B cell (primary cell): ENCODE measurements around the gene SLC7A11. TPM values are rescaled to one million over a fixed set of nuclear protein-coding genes. Genes with fewer than 3 reads are reported as not detected.
A peak's percentile ranks its signal among the peaks of the same experiment; 100 is the strongest.

Source experiments
- ATAC-seq: fragments of 200-7000 bp; cut with Tn5 transposase; one replicate; pipeline ENCODE4 v1.10.0; 2021; ENCODE audit warnings: low read depth, mild to moderate bottlenecking, moderate number of reproducible peaks, moderate library complexity
- CTCF ChIA-PET: fragments of 350-600 bp; sonication (Branson Sonifier 250); formaldehyde crosslinking; loops from one replicate; lab custom pipeline; 2021; ENCODE audit warnings: antibody characterized with exemption, inconsistent platforms; lab: Charles Lee
- POLR2A ChIA-PET: fragments of 350-600 bp; sonication (Branson Sonifier 250); formaldehyde crosslinking; loops from one replicate; lab custom pipeline; 2021; ENCODE audit warnings: antibody characterized with exemption; lab: Charles Lee
- DNase-seq: peaks from one replicate; pipeline ENCODE4 v3.0.0; 2013
- H2AFZ ChIP-seq: 2 replicates; pipeline ENCODE4 v1.6.1; 2012; ENCODE audit warnings: mild to moderate bottlenecking, low read depth, low read length; ENCODE audit not compliant: insufficient read depth, poor library complexity, severe bottlenecking
- H3K27ac ChIP-seq, 2 donors: 1 replicate in 1 of 2; 2 replicates in 1 of 2; pipeline ENCODE4 v1.5.1; 2012 to 2013; ENCODE audit warnings: low read length in 2 of 2, mild to moderate bottlenecking in 2 of 2, moderate library complexity in 1 of 2
- H3K27me3 ChIP-seq, 4 experiments: fragments of 200-600 bp in 1 of 4; sonication (generic) in 1 of 4; replicated peaks in 1 of 4; 1 replicate in 2 of 4; 2 replicates in 2 of 4; pipeline versions ENCODE4 v1.6.1 to v1.7.0; 2013 to 2016; ENCODE audit warnings: low read length in 3 of 4, mild to moderate bottlenecking in 2 of 4, mixed read lengths in 1 of 4, moderate library complexity in 1 of 4; ENCODE audit not compliant: insufficient read depth in 4 of 4, control insufficient read depth in 3 of 4; ENCODE audit errors: control extremely low read depth in 1 of 4
- H3K36me3 ChIP-seq, 2 experiments: replicated peaks in 1 of 2; 1 replicate in 1 of 2; 2 replicates in 1 of 2; pipeline versions ENCODE4 v1.6.1 to v1.7.1; 2013; ENCODE audit warnings: low read length in 1 of 2; ENCODE audit not compliant: insufficient read depth in 2 of 2, control insufficient read depth in 1 of 2; ENCODE audit errors: control extremely low read depth in 1 of 2, extremely low read depth in 1 of 2
- H3K4me1 ChIP-seq, 2 donors: fragments of 200-600 bp in 1 of 2; sonication (generic) in 1 of 2; 1 replicate in 1 of 2; 2 replicates in 1 of 2; pipeline versions ENCODE4 v1.5.1 to v1.6.1; 2013 to 2017; ENCODE audit warnings: low read length in 2 of 2; ENCODE audit not compliant: control insufficient read depth in 2 of 2, insufficient read depth in 2 of 2
- H3K4me2 ChIP-seq: replicated peaks from 2 replicates; pipeline ENCODE3; 2012; ENCODE audit warnings: mild to moderate bottlenecking, low read depth, low read length; ENCODE audit not compliant: poor library complexity, severe bottlenecking
- H3K4me3 ChIP-seq, 5 experiments: fragments of 200-600 bp in 1 of 5; sonication (generic) in 1 of 5; 1 replicate in 3 of 5; 2 replicates in 2 of 5; pipeline versions ENCODE4 v1.5.1 to v1.7.0; 2011 to 2016; ENCODE audit warnings: low read length in 4 of 5, mild to moderate bottlenecking in 4 of 5, low read depth in 2 of 5, control low read depth in 1 of 5, moderate library complexity in 1 of 5; ENCODE audit not compliant: insufficient read depth in 1 of 5; ENCODE audit errors: control extremely low read depth in 1 of 5, extremely low read depth in 1 of 5
- H3K79me2 ChIP-seq: fragments of 200-600 bp; sonication (generic); one replicate; pipeline ENCODE4 v1.6.0; 2016; ENCODE audit warnings: low read length; ENCODE audit not compliant: control insufficient read depth, insufficient read depth
- H3K9ac ChIP-seq: fragments of 200-600 bp; sonication (generic); 2 replicates; pipeline ENCODE4 v1.6.1; 2017; ENCODE audit warnings: mild to moderate bottlenecking, low read length, moderate library complexity
- H3K9me3 ChIP-seq, 3 donors: one replicate each; pipeline versions ENCODE4 v1.6.1 to v1.7.1; 2013; ENCODE audit warnings: low read length in 2 of 3; ENCODE audit not compliant: control insufficient read depth in 2 of 3, insufficient read depth in 1 of 3; ENCODE audit errors: control extremely low read depth in 1 of 3
- H4K20me1 ChIP-seq: 2 replicates; pipeline ENCODE4 v1.6.0; 2012; ENCODE audit warnings: mild to moderate bottlenecking, low read length; ENCODE audit not compliant: insufficient read depth, control insufficient read depth, poor library complexity, severe bottlenecking
- H3K27ac Mint-ChIP-seq: one replicate; pipeline ENCODE4 v1.8.0; 2021; ENCODE audit warnings: mixed read lengths
- H3K27me3 Mint-ChIP-seq: one replicate; pipeline ENCODE4 v1.8.0; 2021; ENCODE audit warnings: mixed read lengths
- H3K4me1 Mint-ChIP-seq: one replicate; pipeline ENCODE4 v1.8.0; 2021; ENCODE audit warnings: mixed read lengths
- H3K4me3 Mint-ChIP-seq: one replicate; pipeline ENCODE4 v1.8.0; 2021; ENCODE audit warnings: mixed read lengths
- H3K9me3 Mint-ChIP-seq: one replicate; pipeline ENCODE4 v1.8.0; 2022; ENCODE audit warnings: mixed read lengths; ENCODE audit not compliant: insufficient read depth
- EZH2 ChIP-seq: IDR thresholded peaks from 2 replicates; pipeline ENCODE4 v1.6.1; 2012; ENCODE audit warnings: borderline replicate concordance, low read depth, mild to moderate bottlenecking, moderate library complexity, low read length; ENCODE audit not compliant: insufficient read depth, poor library complexity, severe bottlenecking
- WGBS: methylation state at CpG from one replicate; pipeline ENCODE4 v1.1.5; 2013; ENCODE audit warnings: missing lambda C conversion rate; ENCODE audit not compliant: insufficient coverage; 5-methylcytosine and 5-hydroxymethylcytosine counted together
- intact Hi-C: fragments of 100-400 bp; cut with micrococcal nuclease; formaldehyde crosslinking; loops from one replicate; pipeline ENCODE4 v1.10.0; 2022
- polyA plus RNA-seq: library from polyadenylated mRNA; depleted of rRNA; stranded (reverse); fragments of >200 nt; gene quantifications from 2 replicates; pipeline ENCODE4 v1.2.3, GENCODE V29; 2012
- total RNA-seq, 2 donors: library from RNA; stranded (reverse); fragments of 120-200 nt in 1 of 2; gene quantifications; 1 replicate in 1 of 2; 2 replicates in 1 of 2; pipeline versions ENCODE4 v1.2.3 to v1.2.4, GENCODE V29; 2013 to 2022
- TF ChIP-seq, protein P1 (sequence below): fragments of 200-600 bp; IDR thresholded peaks from one replicate; pipeline ENCODE4 v1.8.0; 2022; ENCODE audit warnings: antibody characterized with exemption, mild to moderate bottlenecking

The SLC7A11 gene
- total and polyA plus RNA-seq, 2 donors (not counting 1 experiment from before 2014, with no cell fraction given) = 0.01 to 0.22 TPM

- H3K27ac Mint-ChIP-seq = no peak overlapping the region
- Histone ChIP-seq H3K4me3 (no peak overlapping the region), H3K4me2 (peak overlapping the region; percentile 12), H3K79me2 (no peaks in the 10 kb centered on the region), H3K9me3 (no peaks in the 10 kb centered on the region), H3K27me3 (no peaks in the 10 kb centered on the region), H3K9ac (no peak overlapping the region), H3K4me1 (peaks cover 21% of the 10 kb centered on the region in 2 donors), H2AFZ (no peak overlapping the region), H3K36me3 (no peaks in the 10 kb centered on the region), H4K20me1 (no peaks in the 10 kb centered on the region), H3K27ac (no peak overlapping the region)
- 74% methylated on average over 2 of the region's 4 CpGs for WGBS
- TF ChIP-seq, protein P1, sequence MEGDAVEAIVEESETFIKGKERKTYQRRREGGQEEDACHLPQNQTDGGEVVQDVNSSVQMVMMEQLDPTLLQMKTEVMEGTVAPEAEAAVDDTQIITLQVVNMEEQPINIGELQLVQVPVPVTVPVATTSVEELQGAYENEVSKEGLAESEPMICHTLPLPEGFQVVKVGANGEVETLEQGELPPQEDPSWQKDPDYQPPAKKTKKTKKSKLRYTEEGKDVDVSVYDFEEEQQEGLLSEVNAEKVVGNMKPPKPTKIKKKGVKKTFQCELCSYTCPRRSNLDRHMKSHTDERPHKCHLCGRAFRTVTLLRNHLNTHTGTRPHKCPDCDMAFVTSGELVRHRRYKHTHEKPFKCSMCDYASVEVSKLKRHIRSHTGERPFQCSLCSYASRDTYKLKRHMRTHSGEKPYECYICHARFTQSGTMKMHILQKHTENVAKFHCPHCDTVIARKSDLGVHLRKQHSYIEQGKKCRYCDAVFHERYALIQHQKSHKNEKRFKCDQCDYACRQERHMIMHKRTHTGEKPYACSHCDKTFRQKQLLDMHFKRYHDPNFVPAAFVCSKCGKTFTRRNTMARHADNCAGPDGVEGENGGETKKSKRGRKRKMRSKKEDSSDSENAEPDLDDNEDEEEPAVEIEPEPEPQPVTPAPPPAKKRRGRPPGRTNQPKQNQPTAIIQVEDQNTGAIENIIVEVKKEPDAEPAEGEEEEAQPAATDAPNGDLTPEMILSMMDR = no peak
- TF ChIP-seq EZH2 = no peak
- peaks cover 3% of the 10 kb centered on the region for H3K27me3 Mint-ChIP-seq
- ChIA-PET CTCF (no interaction called here), POLR2A (no interaction called here)
- H3K9me3 Mint-ChIP-seq = no peaks in the 10 kb centered on the region
- peaks cover 22% of the 10 kb centered on the region for H3K4me1 Mint-ChIP-seq
- no peak overlapping the region for H3K4me3 Mint-ChIP-seq
- no peak for ATAC-seq
- DNase-seq = no peak
- intact Hi-C loops = loop anchor here (10.0 kb wide), 1 partner anchor 964 kb away; no protein-coding TSS in a partner anchor
Measured at GRCh38 chr4:138189206-138189605, 52.9 kb downstream of the SLC7A11 start.

GRCh38 chr4:138188406-138189084 is 53.6 kb downstream of the SLC7A11 start:
- intact Hi-C loops = loop anchor here (10.0 kb wide), 1 partner anchor 964 kb away; no protein-coding TSS in a partner anchor
- Histone ChIP-seq H3K36me3 (no peaks in the 10 kb centered on the region), H3K27ac (no peak overlapping the region), H3K9ac (no peak overlapping the region), H2AFZ (no peak overlapping the region), H3K4me2 (no peak overlapping the region), H3K79me2 (no peaks in the 10 kb centered on the region), H3K4me3 (no peak overlapping the region), H3K4me1 (peaks cover 21% of the 10 kb centered on the region in 2 donors), H4K20me1 (no peaks in the 10 kb centered on the region), H3K27me3 (no peaks in the 10 kb centered on the region), H3K9me3 (no peaks in the 10 kb centered on the region)
- Mint-ChIP-seq H3K4me1 (peaks cover 22% of the 10 kb centered on the region), H3K27me3 (no peaks in the 10 kb centered on the region), H3K4me3 (no peak overlapping the region), H3K9me3 (no peaks in the 10 kb centered on the region), H3K27ac (no peak overlapping the region)
- DNase-seq (no peak), ATAC-seq (no peak)
- TF ChIP-seq EZH2 = no peak
- TF ChIP-seq, protein P1 = no peak
- ChIA-PET CTCF (no interaction called here), POLR2A (no interaction called here)
- 100% methylated on average over 2 of the region's 5 CpGs for WGBS
